Stimulated activated CD4-positive, alpha-beta T cell treated with anti-CD3 and anti-CD28 coated beads, Interleukin-1b, Interleukin-23, amount 100 ng/mL, for 24 hours (primary cell): ENCODE results near the gene TMEM72.

Experiments used
- DNase-seq, 4 experiments: peaks; one replicate each; pipeline ENCODE4 v3.0.0-alpha.2; 2020; ENCODE audit warnings: low read depth in 4 of 4, low spot score in 1 of 4

Gene TMEM72

DNA sequence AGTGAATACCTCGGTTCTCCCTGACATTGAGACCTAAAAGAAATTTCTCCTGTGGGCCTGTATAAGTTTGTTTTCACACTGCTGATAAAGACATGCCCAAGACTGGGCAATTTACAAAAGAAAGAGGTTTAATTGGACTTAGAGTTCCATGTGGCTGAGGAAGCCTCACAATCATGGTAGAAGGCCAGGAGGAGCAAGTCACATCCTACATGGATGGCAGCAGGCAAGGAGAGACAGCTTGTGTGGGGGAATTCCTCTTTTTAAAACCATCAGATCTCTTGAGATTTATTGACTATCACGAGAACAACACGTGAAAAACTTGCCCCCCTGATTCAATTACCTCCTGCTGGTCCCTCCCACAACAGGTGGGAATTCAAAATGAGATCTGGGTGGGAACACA is 6.7 kb downstream of the TMEM72 start:
- DNase-seq = no peak

DNA sequence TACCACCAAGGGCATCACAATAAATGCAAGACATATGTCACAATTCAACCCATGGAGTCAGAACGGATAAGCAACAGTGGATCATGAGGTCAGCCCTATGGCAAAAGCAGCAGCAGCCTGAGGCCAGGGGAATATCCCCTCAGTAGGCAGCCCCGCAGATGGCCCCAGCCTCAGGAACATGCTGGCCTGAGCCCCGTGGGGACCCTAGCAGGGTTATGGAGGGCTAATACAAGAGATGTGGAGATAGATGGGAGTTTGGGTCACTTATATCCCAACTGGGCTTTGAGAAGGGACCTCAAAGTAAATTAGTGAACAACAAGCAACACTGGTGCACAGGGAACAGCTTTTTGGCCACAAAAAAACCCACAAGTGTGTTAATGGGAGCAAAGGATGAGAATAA is 9.1 kb downstream of the TMEM72 start:
- DNase-seq = no peak

DNA sequence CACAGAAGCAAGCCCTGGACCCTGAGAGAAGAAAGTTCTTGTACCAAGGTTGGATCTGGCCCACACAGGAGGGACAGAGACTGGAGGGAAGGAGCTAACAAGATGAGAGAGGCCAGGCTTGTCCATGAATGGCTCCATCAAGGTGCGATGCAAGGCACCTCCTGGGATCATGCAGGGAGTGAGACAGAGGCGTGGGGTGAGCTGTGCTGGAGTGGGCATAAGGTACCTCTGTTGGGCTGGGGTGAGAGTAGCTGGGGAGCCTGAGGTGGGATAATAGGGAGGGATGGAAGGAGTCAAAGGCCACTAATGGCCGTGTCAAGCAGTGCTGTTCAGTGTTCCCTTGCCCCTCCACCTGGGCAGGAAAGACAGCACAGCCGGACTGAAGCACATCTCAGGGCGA is 9.9 kb downstream of the TMEM72 start:
- no peak for DNase-seq

DNA sequence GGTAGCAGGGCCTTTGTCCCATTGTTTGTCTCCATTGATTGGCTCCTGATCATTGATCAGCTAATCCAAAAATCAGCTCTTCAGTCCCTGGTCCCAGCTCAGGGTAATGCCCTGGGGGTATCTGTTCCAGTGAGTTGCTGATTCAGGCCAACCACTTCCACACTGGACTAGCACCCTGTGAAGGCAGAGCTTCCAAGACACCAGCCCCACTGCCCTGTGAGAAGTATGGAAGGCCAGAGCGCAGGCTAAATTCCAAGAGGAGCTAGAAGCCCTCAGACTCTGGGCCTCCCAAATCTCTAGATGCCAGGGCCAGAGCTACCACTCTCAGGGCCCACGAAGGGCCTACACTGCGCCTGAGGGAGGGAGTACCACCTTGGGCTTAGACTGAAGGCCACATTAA is 10.4 kb downstream of the TMEM72 start:
- no peak for DNase-seq

DNA sequence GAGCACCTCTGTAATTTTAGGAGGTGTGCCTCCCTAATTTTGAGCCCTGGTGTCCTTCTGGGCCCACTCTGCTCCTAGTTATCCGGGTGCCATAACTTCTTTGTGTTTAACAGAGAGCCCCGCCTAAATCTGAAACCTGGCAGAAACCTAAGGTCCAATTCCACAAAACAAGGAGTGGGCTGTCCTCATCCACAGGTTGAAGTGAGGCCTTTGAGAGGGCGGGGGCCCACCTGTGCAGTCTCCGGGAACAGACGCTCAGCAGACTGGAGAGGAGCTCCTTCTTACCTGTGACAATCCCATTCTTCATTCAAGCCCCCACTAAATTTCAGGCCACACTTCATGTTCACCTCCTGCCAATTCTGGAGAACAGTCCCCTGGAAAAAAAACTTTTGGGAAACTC is 10.9 kb downstream of the TMEM72 start:
- no peak for DNase-seq

DNA sequence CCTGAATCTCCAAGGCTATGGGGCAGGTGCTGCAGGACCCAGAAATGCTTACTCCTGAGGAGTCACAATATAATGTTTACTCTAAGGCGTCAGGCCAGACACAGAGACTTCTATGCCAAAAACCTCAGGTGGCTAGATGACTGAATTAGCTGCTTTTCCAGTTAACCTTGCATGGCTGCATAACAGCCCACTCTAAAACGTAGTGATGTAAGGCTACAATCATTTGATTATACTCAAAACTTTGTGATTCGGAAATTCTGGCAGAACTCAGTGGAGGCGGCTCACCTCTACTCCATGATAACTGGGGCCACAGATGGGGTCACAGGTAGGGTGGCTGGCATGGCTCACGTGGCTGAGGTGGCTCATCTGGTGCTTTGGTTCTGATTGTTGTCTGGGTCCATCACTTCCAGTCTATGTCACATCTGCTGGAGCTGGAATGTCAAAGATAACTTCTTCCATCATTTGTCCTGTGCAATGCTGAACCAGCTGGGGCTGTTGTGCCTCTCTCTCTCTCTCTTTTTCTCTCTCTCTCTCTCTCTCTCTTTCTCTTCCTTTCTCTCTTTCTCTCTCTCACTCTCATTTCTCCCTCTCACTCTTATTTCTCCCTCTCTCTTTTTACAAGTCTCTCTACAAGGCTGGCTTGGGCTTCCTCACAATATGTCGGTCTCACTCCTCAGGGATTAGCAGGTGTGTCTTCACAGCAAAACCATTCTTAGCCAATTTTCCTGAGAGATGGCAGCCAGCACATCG is 11.8 kb downstream of the TMEM72 start:
- no peak for DNase-seq

DNA sequence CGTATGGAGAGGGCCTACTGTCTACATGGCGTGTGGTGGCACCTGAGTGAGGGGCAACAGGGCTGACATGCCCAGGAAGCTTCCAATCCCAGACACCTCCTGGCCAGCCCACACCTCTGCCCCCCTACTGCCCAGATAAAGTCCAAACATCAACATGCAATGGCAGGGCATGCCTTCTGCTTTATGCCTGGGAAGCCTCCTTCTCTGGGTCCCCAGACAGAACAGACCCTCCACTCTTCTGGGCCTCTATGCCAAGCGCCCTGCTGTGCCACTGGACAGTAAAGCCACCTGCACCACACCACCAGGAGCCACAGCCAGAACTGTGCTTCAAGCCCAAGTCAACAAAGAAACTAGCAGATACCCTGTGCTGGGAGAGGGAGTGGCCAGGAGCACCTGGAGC is 12.5 kb downstream of the TMEM72 start:
- DNase-seq = no peak

DNA sequence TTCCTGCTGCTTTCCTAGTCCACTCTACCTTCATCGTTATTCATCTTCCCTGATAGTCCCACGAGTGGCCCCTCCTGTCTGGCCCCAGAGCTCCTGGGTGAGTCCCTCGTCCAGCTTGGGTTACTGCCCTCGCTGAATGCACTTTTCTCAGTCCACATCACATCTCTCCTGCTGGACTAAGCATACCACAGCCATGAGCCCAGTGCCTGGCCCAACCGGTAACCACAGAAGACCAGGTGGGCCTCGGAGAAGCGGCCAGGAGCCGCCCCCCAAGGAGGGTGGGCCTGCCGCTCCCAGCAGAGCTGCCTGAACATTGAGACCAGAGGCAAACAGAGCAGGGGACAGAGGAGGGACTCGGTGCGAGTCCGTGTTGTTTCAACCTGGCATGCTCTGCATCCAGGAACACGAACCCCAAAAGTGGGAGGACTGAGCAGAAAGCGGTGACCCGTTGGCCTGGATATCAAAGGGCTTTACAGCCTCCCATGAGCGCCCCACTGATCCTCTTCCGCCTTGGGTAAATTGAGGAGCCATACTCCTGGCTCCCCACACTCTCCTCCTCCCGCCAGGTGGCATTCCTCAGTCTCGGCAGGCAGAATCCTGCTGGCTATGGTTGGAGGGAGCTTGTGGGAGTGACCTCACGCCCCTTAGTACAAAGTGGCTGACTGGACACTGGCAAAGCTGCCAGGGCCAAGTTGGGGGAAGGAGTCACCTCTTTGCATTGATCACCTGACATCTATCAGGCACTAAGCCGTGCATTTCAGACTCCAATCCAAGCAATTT is 13.3 kb downstream of the TMEM72 start:
- DNase-seq = no peak

DNA sequence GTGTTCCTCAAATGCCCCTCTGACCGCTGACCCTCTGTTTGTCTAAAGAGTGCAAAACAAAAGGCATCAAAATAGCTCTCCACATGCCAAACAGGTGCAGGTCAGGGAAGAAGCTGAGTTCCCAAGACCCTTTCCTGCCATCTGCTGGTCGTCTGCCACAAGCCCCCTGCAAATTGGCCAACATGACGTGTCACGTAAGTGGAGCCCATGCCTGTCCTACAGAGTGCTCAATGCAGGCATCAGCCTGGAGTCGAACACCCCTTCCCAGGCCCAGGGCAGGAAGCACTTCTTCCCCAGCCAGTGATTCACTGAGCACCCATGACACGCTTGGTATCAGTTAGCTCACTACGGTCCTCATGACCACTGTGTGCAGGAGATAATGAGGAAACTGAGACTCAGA is 14.1 kb downstream of the TMEM72 start:
- no peak for DNase-seq

DNA sequence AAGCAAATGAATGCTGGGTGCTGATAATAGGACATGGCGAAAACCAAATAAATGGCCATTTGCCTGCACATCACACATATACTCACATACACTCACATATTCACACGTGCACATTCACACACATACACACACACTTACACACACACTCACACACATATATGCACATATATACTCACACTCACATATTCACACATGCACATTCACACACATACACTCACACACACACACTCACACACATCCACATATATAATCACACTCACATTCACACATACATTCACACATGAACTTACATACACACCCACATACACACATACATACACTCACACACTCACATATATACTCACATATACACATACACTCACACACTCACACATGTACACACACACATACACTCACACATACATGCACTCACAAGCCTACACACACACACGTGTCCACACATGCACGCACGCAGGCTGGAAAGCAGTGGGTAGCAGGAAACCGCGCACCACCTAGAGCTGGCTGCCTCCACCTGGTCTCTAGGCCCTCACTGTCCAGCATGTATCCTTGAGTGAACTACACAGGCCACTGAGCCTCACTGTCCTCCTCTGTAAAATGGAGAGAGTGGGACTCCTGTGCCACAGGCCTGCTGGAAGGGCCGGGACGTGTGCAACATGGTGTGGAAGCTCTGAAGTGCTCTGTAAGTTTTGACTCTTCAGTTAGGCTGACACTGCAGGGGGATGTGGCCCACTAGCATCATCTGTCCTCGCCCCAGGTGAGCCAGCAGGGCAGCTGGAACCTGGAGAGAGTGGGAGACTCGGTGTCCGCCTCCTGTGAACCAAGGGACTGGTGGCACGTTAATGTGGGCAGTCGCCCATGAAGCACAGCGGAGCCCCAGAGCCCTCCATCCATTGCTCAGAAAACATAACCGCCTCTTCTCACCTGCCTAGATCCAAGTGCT is 14.9 kb downstream of the TMEM72 start:
- DNase-seq = no peak

DNA sequence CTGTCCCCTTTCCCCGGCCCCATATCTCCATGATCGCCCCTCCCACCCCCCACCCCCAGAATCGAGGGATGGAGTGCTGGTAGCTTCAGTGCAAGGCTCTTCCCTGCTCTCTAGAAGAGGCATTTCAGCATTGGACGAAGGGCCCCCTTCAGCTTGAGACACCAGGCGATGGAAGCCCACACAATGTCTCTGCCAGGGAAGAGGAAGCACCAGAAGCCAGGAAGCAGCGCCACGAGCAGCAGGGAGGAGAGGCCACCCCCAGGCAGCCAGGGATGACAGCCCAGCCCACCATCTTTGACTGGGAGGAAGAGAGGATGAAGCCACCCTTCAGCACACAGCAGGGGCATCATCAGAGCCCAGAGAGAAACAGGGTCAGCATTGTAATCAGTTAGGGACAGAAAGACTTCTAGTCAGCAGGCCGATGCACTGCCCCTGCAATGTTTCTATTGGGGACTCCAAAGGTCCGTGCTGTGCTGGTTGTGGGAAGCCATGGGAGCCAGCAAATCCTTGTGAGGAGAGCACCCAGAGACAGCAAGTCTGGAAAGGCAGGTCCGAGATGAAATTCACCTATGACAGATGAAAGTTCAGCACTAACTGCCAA is 15.7 kb downstream of the TMEM72 start:
- no peak for DNase-seq

DNA sequence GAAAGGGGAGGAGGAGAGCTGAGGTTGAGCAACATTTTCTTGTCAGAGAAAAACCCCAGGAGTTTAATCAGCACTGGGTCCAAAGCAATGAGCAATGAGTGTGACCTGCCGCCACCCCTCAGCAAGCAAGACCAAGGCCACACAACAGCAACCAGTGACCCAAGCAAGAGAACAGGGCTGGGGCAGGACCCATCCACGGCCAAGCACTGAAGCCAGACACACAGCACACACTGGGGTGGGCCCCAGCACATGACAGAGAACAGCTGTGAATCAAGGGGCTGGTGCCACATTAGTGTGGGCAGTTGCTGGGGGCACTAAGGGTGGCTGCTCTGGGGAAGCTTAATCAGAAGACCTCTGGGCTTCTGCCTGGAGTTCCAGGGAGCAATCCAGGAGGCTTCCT is 16.2 kb downstream of the TMEM72 start:
- no peak for DNase-seq

DNA sequence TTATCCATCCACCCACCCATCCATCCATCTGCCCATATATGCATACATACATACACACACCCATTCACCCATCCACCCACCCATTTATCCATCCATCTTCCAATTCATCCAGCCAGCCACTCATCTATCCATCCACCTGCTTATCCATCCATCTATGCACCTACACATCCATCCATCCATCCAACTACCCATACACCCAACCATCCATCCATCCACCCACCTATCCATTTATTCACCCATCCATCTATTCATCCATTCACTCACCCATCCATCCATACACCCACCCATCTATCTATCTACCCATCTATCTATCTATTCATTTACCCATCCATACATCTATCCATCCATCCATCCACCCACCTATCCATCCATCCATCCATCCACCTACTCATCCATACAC is 17.3 kb downstream of the TMEM72 start:
- no peak for DNase-seq

DNA sequence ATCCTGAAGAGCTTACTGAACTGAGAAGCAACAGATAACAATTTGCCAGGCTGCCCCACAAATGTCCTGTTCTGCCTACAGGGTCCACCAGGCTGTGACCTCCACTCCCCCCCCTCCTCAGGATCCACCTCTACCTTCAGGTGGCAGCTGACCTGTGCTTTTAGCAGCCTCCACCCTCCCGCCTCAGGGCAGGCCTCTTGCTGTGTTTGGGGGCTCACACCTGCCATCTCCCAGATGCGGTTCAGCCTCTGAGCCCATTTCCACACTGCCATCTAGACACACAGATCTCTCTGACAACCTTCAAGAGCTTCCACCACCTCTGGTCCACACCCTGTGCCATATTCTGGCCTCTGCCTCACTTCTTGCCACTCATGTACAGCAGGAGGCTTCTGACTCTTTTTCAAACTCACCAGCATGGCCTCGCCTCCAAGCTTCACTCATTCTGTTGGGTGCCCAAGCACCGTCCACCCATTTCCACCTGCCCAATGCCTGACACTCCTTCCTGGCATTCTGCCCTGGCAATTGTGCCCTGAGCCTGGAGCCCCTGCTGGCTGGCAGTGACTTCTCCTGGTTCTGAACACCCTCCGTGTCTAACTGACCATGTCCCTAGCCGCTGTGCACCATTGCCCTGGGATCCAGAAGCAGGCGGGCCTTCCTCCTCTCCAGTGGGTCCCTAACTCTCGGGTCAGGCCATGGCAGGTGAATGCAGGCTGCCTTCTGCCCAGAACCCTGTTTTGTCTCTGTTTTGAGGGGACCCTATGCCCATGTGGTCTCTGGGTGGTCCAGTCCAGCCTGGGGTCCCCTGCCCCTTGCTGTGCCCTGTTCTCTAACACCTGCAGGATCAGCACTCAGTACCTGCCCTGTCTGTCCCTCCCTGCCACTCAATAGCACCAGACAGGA is 18.5 kb downstream of the TMEM72 start:
- no peak for DNase-seq

DNA sequence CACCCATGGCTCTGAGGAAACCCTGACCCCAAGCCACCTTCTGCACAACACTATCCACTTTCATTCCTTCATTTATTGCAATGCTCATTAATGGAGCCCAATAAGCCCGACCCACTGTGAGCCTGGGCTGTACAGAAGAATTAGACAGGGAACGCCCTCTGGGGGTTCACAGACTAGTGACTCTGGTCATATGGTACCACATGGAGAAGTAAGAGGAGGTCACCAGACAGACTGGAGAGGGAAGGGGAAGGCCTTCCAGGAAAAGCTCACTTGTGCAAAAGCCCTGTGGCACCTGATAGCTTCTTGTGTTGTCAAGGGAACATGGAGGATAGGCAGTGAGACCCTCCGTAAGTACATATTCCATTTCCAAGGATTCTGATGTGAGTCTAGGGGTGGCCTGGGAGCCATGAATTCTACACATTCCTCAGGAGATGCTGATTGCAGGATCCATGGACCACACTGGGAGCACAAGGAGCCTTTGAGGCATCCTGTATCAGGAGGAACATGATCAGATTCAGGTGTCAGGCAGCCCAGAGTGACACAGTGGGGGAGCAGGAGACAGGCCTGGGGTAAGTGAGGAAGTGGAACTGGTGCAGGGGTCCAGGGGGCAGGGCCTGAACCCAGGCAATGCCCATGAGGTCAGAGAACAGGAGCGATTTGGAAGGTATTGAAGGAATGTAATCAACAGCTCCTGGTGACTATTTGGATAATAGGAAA is 19.9 kb downstream of the TMEM72 start:
- DNase-seq = no peak

DNA sequence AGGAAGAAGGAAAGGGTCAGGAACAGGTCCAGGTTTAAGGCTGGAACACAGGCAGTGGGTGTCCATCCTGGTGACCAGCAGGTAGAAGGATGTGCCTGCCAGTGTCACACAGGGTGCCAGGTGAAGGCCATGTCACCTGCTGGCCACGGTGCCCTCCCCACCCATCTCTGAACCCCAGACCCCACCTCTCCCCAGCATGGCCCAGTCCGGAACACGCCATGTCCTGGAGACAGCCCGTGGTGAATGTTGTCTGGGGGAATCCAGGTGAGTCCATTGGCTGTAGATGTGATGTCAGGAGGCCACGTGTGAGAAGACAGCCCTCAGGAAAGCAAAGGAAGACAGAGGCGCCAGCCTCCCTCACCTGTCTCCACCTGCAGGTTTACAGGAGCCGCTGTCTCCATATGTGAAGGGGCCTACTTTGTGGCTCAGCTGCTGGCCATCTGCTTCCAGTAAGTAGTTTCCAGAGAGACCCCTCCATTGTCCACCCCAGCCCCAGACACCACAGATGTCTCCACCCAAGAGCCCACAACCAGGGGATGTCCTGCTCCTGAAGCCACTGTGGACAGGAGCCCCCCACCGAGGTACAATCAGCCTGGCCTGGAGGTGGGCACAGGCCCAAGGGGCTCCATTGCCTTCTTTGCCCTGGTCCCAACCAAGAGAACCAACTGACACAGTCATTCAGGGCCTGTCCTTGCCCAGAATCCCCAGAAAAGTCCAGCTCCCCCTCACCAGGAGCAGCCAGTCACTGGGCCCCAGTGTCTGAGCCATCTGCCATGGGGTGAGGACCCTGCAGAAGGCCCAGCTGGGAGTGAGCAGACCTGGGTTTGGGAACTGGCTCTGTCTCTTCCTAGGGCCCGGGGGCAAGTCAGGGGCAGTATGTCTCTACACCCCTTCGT is 20.7 kb downstream of the TMEM72 start:
- no peak for DNase-seq

DNA sequence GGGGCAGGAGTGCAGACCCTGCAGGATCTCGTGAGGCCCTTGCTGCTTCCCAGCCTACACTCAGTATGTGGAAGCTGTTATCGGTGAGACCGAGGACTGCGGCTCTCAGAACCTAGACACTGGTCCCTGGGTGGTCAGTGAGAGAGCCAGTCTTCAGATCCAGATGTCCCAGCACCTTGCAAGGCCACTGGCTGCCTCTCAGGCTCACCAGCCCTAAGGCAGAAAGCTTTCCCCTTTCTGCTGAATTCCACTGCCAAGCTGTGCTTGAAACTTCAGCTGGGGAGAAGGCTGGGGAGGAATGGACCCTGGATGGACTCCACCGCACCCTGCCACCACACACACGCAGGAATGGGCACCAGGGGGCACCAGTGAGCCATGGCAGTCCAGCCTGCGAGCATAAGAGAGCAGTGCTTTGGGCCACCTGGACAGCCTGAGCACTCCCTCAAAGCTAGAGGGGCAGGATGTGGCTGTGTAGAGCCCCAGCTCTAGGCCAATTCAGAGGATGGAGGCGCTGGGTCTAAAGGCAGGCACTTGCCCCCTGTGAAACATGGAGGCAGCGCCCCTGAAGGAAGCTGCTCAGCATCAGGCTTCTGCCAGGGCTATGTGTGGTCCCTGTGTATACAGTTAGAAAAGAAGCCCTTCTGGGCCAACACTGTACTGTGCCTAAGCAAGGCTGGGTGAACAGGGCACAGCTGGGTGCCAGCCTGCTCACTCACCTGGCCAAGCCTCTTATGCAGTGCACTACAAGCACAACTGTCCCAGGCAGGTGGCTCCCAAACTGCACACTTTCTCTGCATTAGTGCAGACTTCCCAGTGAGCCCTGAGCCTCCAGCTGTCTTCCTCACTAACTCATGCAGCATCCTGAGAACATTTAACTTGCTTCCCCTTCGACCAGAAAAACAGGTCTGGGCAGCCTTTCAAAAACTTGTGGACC is 21.6 kb downstream of the TMEM72 start:
- peak; percentile 66 to 83 (median 75) for DNase-seq
